GM19025 (cell line): ENCODE results near the gene MYOM3.

Source experiments
- ATAC-seq: cut with Tn5 transposase; IDR thresholded peaks from one replicate; pipeline ENCODE4 v1.9.1; 2021; ENCODE audit warnings: mild to moderate bottlenecking, low read depth, moderate library complexity; ENCODE audit not compliant: unreplicated experiment

The MYOM3 gene

GRCh38 chr1:24111996-24112779 lies at the start of gene MYOM3:
TSS of gene MYOM3 (minus strand) at chr1:24112135. CDS start at chr1:24108636, 3,499 bp downstream.
- ATAC-seq: no peak

- ATAC-seq: no peak
Measured at GRCh38 chr1:24161270-24161669, 49.3 kb upstream of the MYOM3 start.

GRCh38 chr1:24159366-24159765 lies 47.4 kb upstream of the MYOM3 start:
- ATAC-seq: no peak

- ATAC-seq: no peak
Measured at GRCh38 chr1:24157918-24158481, 46.1 kb upstream of the MYOM3 start.

GRCh38 chr1:24156542-24157260 lies 44.8 kb upstream of the MYOM3 start:
- ATAC-seq: no peak

GRCh38 chr1:24155011-24155782 lies 43.3 kb upstream of the MYOM3 start:
- ATAC-seq: no peak

- no peak for ATAC-seq
Measured at GRCh38 chr1:24154215-24154614, 42.3 kb upstream of the MYOM3 start.

- no peak for ATAC-seq
Measured at GRCh38 chr1:24152631-24153494, 40.9 kb upstream of the MYOM3 start.

GRCh38 chr1:24151175-24151533 lies 39.2 kb upstream of the MYOM3 start:
- no peak for ATAC-seq

GRCh38 chr1:24150234-24151174 lies 38.6 kb upstream of the MYOM3 start:
- ATAC-seq: no peak

GRCh38 chr1:24149866-24150233 lies 37.9 kb upstream of the MYOM3 start:
- no peak for ATAC-seq

GRCh38 chr1:24147816-24148215 lies 35.9 kb upstream of the MYOM3 start:
- ATAC-seq: no peak

GRCh38 chr1:24147194-24147593 lies 35.3 kb upstream of the MYOM3 start:
- no peak for ATAC-seq

GRCh38 chr1:24142546-24143534 lies 30.9 kb upstream of the MYOM3 start, which contains the start of gene IL22RA1:
TSS of gene IL22RA1 (minus strand) at chr1:24143140. CDS start at chr1:24143082, 58 bp downstream.
- ATAC-seq: no peak

- ATAC-seq: no peak
Measured at GRCh38 chr1:24141311-24141997, 29.5 kb upstream of the MYOM3 start.

GRCh38 chr1:24140741-24141181 lies 28.8 kb upstream of the MYOM3 start:
- no peak for ATAC-seq

- ATAC-seq: no peak
Measured at GRCh38 chr1:24139841-24140425, 28.0 kb upstream of the MYOM3 start.
